Hepatocyte (in vitro differentiated cells): Measurements from ENCODE around the gene KMT2E.

Experiments used
- EZH2 ChIP-seq: fragments of 200-600 bp; sonication (generic); IDR thresholded peaks from 2 replicates; pipeline ENCODE4 v1.6.1; 2016; ENCODE audit warnings: antibody characterized with exemption, mild to moderate bottlenecking, borderline replicate concordance
- TF ChIP-seq, protein P1 (sequence below): fragments of 200-600 bp; sonication (generic); IDR thresholded peaks from 2 replicates; pipeline ENCODE4 v1.5.1; 2016; ENCODE audit warnings: antibody characterized with exemption, mild to moderate bottlenecking; ENCODE audit not compliant: poor library complexity

GRCh38 chr7:105107458-105107857 is 93.5 kb downstream of the KMT2E start:
- TF ChIP-seq, protein P1, sequence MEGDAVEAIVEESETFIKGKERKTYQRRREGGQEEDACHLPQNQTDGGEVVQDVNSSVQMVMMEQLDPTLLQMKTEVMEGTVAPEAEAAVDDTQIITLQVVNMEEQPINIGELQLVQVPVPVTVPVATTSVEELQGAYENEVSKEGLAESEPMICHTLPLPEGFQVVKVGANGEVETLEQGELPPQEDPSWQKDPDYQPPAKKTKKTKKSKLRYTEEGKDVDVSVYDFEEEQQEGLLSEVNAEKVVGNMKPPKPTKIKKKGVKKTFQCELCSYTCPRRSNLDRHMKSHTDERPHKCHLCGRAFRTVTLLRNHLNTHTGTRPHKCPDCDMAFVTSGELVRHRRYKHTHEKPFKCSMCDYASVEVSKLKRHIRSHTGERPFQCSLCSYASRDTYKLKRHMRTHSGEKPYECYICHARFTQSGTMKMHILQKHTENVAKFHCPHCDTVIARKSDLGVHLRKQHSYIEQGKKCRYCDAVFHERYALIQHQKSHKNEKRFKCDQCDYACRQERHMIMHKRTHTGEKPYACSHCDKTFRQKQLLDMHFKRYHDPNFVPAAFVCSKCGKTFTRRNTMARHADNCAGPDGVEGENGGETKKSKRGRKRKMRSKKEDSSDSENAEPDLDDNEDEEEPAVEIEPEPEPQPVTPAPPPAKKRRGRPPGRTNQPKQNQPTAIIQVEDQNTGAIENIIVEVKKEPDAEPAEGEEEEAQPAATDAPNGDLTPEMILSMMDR = no peak
- TF ChIP-seq EZH2 = no peak
